ENCODE measurements around the gene KIAA0930. TPM values are rescaled to one million over a fixed set of nuclear protein-coding genes. Genes with fewer than 3 reads are reported as not detected.

KIAA0930 gene
- total RNA-seq, 1 experiment from 2014 or later, result 54.8 TPM

- ChIA-PET POLR2A (ENCODE audit: low non-redundant PET) (no interaction called here), CTCF (no interaction called here)
- Histone ChIP-seq H3K27me3 (replicated peaks; ENCODE audit: insufficient read depth, low read depth, low read length, poor library complexity) (no peaks in the 10 kb centered on the region), H3K9me3 (ENCODE audit: low read depth, low read length, poor library complexity, severe bottlenecking) (no peaks in the 10 kb centered on the region), H3K36me3 (ENCODE audit: insufficient read depth, low read length, poor library complexity, severe bottlenecking) (peaks cover 2% of the 10 kb centered on the region), H3K27ac (ENCODE audit: low read depth, low read length, poor library complexity, severe bottlenecking) (no peak overlapping the region), H3K4me3 (ENCODE audit: low read depth, low read length, poor library complexity, severe bottlenecking) (no peak overlapping the region), H3K4me1 (ENCODE audit: insufficient read depth, low read length, poor library complexity, severe bottlenecking) (peaks cover 6% of the 10 kb centered on the region)
- no TSS peak for BruUV-seq (replicated peaks)
- no peak for DNase-seq (ENCODE audit: low spot score)
- TF ChIP-seq CTCF (conservative IDR thresholded peaks at IDR 0.05; ENCODE audit: low read depth, low read length), result no peak
- intact Hi-C loops (cut with micrococcal nuclease; ENCODE audit: unreplicated experiment), result no loop called here
Observed at GRCh38 chr22:45204819-45205218, 35.9 kb downstream of the KIAA0930 start.

GRCh38 chr22:45204241-45204640 lies 36.5 kb downstream of the KIAA0930 start:
- Histone ChIP-seq H3K27me3 (replicated peaks; ENCODE audit: insufficient read depth, low read depth, low read length, poor library complexity) (no peaks in the 10 kb centered on the region), H3K27ac (ENCODE audit: low read depth, low read length, poor library complexity, severe bottlenecking) (no peak overlapping the region), H3K9me3 (ENCODE audit: low read depth, low read length, poor library complexity, severe bottlenecking) (no peaks in the 10 kb centered on the region), H3K36me3 (ENCODE audit: insufficient read depth, low read length, poor library complexity, severe bottlenecking) (peaks cover 5% of the 10 kb centered on the region), H3K4me3 (ENCODE audit: low read depth, low read length, poor library complexity, severe bottlenecking) (no peak overlapping the region), H3K4me1 (ENCODE audit: insufficient read depth, low read length, poor library complexity, severe bottlenecking) (peaks cover 2% of the 10 kb centered on the region)
- ChIA-PET CTCF (no interaction called here), POLR2A (ENCODE audit: low non-redundant PET) (no interaction called here)
- no peak for TF ChIP-seq EZH2 (IDR thresholded peaks at IDR 0.05; ENCODE audit: borderline replicate concordance, low read depth, low read length, poor library complexity, severe bottlenecking)
- no peak for TF ChIP-seq CTCF (conservative IDR thresholded peaks at IDR 0.05; ENCODE audit: low read depth, low read length)
- intact Hi-C loops (cut with micrococcal nuclease; ENCODE audit: unreplicated experiment), result no loop called here
- no TSS peak for BruUV-seq (replicated peaks)
- DNase-seq (ENCODE audit: low spot score), result no peak

- POLR2A ChIA-PET (ENCODE audit: low non-redundant PET), result no interaction called here
- Histone ChIP-seq H3K4me1 (ENCODE audit: insufficient read depth, low read length, poor library complexity, severe bottlenecking) (peaks cover 8% of the 10 kb centered on the region), H3K4me3 (ENCODE audit: low read depth, low read length, poor library complexity, severe bottlenecking) (no peak overlapping the region), H3K27me3 (replicated peaks; ENCODE audit: insufficient read depth, low read depth, low read length, poor library complexity) (no peaks in the 10 kb centered on the region), H3K36me3 (ENCODE audit: insufficient read depth, low read length, poor library complexity, severe bottlenecking) (peaks cover 5% of the 10 kb centered on the region), H3K27ac (ENCODE audit: low read depth, low read length, poor library complexity, severe bottlenecking) (no peak overlapping the region), H3K9me3 (ENCODE audit: low read depth, low read length, poor library complexity, severe bottlenecking) (no peaks in the 10 kb centered on the region)
- intact Hi-C loops (cut with micrococcal nuclease; ENCODE audit: unreplicated experiment), result no loop called here
- DNase-seq (ENCODE audit: low spot score), result no peak
- TF ChIP-seq CTCF (conservative IDR thresholded peaks at IDR 0.05; ENCODE audit: low read depth, low read length), result no peak
- no peak for TF ChIP-seq EZH2 (IDR thresholded peaks at IDR 0.05; ENCODE audit: borderline replicate concordance, low read depth, low read length, poor library complexity, severe bottlenecking)
- no TSS peak for BruUV-seq (replicated peaks)
- CTCF ChIA-PET, result no interaction called here
Observed at GRCh38 chr22:45203150-45203951, 37.3 kb downstream of the KIAA0930 start.

Data from A673 (cell line).